Measurements from ENCODE around the gene NRCAM.

NRCAM gene

DNA sequence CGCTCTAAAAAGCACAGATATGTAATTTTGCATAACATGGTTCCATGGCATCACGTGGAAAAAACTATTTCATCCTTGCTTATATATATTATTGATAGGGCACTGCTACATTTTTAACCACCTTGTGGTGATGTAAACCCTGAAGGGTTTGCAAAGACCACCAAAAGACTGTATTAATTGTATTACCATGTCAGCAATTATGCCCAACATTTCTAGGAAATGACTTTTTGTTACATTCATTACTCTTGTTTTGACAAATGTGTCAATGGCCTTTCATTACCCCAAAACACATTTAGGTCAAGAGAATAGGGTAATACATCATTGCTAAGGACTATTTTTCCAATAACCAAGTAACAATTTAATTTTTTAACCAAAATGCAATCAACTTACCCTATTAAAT, 142.2 kb downstream of the NRCAM start:
- no peak for DNase-seq

DNA sequence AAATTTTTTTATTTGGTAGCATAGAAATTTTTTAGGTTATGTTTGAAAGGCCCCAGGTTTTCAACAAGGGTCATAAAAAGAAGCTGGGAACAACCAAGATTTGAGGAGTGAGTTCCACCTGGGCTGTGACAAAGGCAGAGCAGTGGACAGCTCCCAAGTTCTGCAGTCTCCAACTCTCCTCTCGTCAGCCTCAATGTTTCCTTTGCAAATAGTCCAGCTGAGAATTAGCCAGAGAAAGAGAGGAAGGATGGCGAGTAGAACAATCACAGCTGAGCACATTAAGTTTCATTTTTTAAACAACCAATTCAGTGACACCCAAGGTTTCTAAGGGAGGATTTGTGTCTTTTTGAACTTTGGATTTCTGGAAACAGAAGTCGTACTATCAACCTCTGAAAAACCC, 143.2 kb downstream of the NRCAM start:
- DNase-seq, result peak in 6 of 58 donors; percentile 19 to 65 (median 31)

DNA sequence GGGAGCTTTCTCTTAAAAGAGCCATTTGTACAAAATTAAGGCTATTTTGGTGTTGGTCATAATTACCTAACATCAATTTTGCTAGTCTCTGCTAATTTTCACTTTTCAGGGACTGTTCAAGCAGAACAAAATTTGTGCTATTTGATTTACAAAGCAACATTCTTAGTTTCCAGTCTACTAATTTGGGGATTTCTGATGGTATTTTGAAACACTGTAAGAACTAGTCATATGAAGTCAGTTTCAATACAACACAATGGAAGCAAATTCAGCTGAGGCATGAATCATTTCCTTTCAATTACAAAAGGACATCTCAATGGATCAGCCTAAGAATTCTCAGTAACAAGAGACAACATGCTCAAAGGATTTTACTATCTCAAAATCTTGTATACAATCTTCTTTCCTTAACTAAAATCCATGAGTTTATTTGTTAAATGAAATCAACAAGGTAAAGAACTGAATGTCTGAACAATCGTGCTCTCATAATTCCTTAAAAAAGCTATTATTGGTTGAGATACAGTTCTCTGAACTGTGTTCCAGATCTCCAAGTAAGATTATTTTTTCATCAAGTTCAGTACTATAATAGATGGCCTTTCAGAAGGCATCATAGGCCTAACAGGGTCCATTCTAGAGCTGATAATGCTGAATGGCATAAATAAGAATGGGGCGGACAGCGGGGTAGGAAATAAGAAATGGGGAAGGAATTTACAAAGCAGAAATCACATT, 144.6 kb downstream of the NRCAM start:
- no peak for DNase-seq

DNA sequence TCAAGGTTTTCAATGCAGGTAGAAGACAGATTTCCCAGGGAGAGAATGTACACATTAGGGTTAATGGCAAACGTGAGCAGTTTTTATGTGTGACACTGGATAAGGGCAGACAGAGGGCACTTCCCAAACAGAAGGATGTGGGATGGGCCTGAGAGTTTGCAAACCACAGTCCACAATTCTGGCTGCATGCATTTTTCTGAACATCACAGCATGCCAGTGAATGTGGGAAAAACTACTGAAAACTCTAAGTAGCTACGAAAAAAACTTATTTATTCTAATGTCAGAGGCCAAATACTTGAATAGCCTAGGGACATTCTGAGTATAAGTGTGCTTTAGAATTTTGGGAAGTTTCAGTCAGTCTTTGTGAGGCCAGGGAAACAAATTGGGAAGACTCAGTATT, 145.9 kb downstream of the NRCAM start:
- DNase-seq, result no peak

DNA sequence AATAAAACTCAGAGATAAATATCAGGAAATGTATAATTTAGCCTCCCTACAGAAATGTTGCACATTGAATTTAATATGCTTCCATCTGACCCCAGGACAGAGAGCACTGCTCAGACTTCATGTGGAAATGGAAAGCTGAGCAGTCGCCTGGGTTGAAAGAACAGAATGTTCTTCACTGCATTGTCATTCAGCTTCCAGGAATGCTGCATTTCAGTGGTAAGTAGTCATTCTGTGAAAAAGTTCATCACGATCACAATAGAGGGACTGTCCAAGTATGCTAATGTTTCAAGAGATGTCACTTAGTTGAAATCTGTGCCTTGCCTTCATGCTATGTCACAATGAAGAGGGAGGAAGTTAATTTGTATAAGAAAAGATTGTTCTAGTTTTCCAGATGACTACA, 147.3 kb downstream of the NRCAM start:
- DNase-seq, result peak in 4 of 58 donors; percentile 16 to 44 (median 22)

DNA sequence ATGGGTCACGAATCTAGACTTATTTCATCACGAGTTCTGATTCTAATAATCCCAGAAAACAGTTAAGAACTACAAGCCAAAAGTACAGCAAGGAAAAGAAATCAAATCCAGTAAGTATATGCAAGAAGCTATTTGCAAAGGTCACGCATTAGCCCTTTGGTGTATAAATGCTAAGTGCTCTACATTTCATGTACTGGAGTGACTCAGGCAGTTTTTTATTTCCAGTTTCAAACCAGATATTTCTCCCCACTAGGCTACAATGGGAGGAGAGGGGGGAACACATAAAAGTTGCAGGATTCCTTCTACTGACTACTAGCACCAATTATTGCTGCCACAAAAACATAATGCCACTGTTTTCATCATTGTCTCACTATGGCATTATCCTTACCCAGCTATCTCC, 148.0 kb downstream of the NRCAM start:
- no peak for DNase-seq

DNA sequence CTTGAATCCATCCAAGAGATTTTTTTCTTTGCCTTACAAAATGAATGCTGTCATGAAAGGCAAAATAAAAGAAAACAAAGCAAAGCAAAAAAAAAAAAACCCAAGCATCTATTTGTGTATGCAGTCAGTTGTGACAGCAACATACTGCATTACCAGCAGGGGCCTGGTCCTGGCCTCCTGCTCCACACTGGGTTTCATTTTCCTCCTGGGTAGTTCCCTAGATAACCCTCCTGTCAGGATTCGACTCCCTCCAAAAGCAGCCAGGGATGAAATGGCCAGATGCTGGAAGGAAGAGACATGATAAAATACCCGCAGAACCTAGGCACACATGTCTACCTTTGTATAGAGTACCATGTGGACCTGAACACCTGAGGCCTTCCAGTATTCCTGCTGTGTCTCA, 148.6 kb downstream of the NRCAM start:
- DNase-seq, result no peak

DNA sequence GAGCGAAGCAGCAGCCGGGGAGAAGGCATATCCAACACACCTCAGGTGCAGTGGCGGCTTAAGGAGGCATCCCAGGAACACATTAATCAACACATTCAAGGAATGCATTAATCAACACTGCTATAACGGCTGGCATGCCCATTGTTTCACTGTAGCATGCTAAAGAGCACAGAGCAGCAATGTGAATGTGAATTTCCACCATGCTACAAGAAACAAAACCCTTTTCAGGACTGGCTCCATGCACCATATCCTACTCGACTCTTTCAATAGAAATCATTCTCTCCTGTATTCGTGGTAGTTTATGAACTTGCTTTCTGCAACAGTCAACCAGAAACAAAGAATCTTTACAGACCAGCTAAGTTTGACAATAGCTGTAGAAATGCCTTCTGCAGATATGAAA, 149.0 kb downstream of the NRCAM start:
- DNase-seq, result no peak

DNA sequence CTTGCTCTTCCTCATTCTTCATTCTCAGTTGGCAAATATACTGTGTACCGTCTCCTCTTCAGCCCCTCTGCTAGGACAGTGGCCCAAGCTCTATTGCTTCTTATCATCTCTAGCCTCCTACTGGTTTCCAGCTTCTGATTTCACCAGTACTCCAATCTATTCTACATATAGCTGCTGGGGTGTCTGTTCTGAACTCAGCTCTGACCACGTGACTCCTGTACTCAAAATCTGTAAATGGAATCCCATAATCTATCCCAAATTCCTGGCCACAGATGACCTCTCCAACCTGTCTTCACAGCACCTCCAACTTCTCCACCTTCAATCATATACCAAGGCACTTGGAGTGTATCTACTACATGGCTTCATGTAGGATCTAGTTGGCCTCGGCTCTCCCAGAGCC, 152.9 kb downstream of the NRCAM start:
- no peak for DNase-seq

DNA sequence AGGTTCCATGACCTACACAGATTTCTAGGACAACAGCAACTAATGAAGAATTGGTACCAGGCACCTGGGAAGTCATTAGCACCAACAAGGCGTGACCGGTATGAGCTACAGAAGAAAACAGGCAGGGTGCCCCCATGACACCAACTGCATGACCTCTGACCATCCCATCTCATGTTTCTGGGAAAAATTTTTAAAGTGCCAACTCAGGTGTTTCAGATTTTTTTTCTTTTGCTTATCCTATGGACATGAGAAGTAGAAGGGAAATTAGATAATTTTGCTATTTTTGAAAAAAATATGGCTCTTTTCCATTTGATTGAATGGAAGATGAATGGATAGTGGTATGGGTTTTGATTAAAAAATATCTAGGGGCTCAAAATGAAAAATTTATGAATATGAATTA, 154.8 kb downstream of the NRCAM start:
- DNase-seq, result no peak

DNA sequence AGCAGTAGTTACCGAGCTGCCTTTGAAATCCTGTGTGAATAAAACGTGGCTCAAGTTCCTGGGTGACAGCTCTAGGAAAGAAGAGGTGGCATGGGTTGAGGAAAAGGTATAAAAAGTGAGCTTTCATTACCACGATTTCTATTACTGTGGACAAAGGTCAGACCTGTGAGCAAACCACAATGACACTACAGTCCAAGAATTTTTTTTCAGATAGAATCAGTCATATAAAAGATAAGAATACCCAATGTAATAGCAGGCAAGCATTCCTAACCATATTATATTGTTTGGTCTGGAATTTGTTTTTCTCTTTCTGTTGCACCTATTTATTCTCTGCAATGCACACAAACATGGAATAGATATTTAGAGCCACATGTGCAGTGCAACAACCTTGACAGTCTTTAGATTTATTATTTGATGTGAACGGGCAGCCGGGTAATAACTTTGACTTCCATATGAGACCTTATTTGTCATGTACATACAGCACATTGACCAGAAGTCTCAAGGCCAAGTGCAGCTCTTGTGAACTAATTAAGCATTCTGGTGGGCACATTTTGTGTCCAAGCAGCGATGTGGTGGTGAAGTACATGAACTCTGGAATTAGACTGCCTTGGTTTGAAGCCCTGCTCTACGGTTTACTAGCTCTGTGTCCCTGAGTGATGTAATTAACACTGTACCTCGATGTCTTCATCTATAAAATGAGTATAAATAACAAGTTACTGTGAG, 156.8 kb downstream of the NRCAM start:
- DNase-seq, result no peak

DNA sequence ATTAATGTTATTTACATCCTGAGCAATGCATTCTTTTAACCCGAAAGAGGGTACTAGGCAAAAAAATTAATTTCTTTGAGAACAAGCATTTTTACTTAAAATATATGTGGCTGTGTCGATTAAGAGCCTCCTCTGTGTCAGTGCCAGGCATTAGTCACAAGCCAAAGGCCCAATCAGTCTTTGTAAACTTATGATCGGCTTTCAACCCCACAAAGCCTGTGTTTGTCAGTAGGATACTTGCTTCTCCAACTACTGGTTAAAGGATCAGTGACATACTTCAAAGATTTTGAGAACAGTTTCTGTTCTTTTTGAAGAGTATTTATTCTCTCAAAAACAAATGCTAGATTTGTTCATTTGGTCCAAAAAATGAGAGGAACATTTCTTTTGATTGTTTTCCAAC, 159.3 kb downstream of the NRCAM start:
- DNase-seq, result no peak

DNA sequence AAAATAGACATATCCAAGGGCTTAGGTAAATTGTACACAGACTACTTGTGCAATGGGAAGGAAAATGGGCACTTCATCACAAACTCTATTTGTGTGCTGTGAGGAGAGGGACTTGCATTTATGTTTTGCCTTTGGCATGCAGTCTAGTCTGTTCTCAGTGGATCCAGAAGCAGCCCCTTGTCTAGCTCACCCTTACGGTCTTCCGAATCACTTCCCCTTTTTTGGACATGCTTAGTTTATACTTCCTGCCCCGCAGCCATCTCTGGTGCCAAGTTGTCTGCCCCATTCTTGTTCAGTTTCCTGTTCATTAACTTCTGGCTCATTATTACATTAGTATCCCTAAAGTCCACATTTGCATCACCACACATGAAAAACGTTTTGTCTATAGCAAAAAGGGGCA, 161.6 kb downstream of the NRCAM start:
- no peak for DNase-seq

DNA sequence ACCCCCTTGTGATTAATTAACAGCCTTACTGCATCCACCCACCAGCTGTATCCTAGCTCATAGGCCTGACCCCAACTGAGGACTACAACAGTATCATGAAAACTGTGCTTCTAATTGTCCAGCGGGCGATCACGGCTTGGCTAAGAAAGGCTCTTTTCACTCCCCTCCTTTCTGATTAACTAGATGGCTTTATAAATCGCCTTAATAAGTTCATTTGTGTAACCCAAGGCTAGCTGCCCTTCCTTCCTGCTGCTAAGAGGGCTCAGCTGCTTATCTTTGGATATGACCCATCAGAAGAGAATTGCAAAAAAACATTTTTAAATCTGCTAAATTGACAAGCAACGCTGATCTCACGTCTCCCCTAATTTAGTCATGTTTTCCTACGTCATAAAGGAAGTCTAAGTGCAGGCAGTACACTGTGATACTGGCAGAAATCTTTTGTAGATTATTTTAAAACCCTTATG, 163.1 kb downstream of the NRCAM start:
- no peak for DNase-seq

DNA sequence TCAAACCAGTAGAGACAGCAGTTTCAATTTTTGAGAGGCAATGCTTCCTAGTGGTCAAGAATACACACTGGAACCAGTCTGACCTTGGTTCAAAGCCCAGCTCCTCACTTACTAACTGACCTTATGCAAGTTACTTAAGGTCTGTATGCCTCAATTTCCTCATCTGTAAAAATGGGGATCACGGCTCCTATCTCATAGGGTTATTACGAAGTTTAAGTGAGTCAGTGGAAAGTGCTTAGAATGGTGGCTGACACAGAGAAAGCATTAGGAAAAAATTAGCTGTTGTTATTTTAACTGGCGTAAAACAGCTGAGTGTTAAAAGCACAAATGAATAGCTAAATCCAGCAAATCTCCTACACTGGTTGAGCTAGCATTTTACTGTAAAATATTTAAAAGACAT, 163.7 kb downstream of the NRCAM start:
- no peak for DNase-seq

DNA sequence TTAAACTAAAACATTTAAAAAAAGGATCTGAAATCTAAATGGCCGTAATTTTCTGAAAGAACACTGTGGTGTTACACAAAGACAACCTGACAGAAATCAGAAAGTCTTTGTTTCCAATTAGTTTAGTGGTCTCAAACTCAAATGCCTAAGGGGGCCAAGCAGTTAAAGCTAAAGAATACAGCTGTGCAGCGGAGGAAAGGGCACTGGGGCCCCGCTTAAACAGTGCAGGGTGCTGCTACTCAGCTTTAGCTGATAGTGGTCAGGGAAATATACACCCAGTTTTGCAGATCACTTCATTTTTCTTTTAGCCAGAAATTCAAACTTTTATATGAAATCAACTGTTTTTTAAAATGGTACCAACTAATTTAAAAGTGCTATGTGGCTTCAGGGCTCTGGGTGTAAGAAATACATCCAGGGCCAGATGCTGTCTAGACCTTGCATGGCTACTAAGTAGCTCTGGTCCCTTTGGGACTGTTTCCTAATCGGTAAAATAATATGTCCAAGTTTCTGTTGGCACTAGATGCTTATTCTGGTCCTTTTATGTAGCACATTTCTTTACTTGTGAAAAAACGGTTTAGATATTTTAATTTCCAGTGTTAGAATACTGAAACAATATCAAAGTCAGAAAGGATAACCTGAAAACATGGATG, 164.3 kb downstream of the NRCAM start:
- DNase-seq, result no peak

DNA sequence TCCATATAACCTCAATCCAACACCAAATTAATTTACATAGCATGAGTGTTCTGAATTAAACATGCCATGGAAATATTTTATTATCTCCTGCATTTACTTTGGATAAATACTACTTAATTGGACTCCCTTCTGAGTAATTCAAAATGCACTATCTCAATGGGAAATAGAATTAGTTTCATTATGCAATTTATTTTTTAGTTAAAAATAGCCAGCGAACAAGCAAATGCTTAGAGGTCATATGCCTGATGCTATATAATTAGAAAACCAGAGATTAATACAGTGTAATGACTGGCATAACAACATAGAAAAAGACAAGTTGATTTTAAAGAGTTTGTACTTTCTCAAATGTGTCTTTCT, 165.1 kb downstream of the NRCAM start:
- DNase-seq, result no peak

DNA sequence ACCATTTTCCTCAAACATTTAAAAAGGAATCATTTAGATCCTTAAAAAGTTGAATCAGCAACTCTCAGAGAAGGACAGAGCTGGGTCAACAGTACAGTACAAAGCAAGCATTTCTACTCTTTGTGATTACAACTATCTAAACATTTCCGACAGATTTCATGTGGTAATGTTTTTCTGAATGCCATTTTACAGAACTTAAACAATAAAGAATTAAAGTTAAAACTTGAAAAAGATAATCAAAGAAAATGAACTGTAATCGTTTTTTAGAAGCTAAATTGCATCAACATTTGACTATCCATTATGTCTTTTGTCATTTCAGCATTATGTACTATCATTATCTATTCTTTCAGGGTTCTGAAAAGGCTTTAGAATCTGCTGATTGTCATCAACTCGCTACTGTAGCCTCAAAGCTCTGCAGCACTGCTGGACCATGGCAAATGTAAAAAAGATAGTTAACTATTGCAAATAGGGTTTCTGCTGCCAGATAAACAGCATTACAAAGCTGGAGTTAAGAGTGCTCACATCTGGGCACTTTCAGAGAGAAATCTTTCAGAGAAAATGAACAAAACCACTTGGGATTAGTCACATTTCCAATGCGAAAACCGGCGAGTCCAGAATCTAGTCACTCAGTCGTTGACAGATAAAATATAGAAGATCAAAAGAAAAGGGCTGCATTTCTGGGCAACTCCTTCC, 165.6 kb downstream of the NRCAM start:
- DNase-seq, result no peak

DNA sequence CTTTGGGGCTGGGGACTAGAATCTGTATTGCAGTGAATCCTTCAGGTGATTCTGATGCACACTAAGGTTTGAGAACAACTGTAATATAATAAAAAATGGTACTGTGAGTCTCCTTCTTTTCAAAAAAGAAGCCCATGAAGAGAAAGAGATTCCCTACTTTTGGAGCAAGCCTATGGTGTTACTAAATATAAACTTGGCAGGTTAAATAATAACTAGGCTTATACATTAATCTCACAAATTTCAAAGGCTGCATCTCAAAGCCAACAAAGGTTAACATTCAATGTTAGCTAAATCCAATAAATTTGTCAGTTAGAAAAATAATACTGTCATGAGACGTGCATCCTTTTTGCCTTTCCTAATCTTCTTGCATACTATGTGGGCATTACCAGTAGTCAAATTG, 166.4 kb downstream of the NRCAM start:
- no peak for DNase-seq

DNA sequence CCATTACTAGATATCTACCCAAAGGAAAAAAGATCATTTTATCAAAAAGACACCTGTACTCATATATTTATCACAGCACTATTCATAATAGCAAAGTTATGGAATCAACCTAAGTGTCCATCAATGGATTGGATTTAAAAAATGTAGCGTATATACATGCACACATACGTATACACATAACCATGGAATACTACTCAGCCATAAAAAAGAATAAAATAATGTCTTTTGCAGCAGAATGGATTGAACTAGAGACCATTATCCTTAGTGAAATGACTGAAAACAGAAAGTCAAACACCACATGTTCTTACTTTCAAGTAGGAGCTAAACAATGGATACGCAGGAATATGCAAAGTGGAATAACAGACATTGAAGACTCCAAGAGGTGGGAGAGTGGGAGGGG, 168.4 kb downstream of the NRCAM start:
- no peak for DNase-seq

DNA sequence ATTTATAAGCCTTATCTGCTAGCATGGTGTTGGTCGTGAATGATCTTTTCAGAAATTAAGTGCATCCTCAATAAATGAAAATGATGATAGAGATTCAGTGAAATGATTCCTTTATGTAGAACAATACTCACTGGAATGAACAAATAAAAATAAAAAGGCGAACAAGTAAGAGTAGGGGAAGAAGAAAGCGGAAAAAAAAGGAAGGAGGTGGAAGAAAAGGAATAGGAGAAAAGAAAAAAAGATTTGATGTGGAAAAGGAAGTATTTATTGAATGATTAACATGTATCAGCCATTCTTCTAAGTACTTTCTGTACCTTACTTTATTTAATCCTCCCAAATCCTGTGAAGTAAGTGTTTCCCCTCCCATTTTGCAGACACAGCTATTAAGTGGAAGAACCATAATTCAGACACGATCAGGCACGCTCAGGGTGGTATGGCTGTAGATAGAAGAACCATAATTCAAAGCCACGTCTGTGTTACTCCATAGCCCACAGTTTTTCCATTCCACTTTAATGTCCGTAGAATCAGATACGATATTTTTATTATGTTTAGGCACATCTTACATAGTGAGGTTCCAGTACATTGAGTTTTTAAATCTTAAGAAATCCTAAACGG, 169.8 kb downstream of the NRCAM start:
- DNase-seq, result no peak

DNA sequence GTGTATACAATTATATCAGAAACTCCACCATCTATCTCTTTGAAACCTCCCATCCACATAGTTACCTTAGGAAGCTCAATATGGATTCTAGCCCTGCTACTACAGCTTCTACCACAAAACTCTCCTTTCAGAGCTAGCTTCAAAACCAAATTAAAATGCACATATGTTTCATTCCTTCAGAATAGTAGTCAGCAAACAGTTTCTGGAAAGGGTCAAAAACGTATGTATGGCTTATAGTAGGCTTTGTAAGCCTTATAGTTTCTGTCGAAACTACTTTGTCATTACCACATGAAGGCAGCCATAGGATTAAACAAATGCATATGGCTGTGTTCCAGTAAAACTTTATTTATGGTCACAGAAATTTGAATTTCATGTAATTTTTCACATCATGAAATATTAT, 170.5 kb downstream of the NRCAM start:
- no peak for DNase-seq

Data from anterior cingulate cortex (tissue), 58 donors.